ENCODE data around the gene SEMA4B. TPM values are rescaled to one million over a fixed set of nuclear protein-coding genes. Genes with fewer than 3 reads are reported as not detected.

The SEMA4B gene
- total and polyA plus RNA-seq, 9 of the 15 experiments (the other 6 are each of a cell fraction or from before 2014, with no cell fraction given), result 1.3 to 33.6 (median 11.0) TPM

DNA sequence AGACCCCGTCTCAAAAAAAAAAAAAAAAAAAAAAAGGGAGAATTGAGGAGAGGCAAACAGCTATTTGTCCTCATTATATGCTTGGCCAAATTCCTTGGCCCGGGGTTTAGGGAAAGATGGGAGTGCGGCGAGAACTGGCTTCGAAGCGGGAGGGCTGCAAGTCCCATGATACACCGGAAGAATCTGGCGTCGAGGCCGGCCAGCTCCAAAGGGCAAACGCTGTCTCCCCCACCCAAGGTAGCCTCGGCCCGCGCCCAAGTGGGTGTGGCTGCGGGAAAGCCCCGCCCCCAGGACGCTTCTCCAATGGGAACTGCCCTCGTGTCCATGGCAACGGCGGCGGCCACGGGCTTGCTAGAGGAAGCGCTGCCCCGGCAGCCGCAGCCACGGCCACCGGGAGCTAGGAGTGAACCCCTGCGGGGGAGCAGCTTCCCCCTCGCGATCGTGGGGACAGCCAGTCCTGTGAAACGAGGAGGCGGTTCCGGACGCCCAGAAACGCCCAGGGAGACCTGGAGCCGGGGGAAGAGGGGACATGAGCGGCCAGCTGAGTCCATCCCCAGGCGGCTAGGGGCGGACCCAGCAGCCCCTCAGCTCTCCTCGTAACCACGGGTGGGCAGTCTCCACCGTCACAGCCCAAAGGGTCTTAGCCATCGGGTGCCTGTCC is 48.2 kb downstream of the SEMA4B start, which contains the start of gene TTLL13:
TTLL13 (plus strand) TSS at position 354 of the 661 bp plus-strand sequence. CDS start 1,075 bp downstream, outside the sequence.
- H3K79me2 ChIP-seq (ENCODE audit: control insufficient read depth, insufficient read depth, low read length), result no peaks in the 10 kb centered on the region
- H4K20me1 ChIP-seq (replicated peaks; ENCODE audit: control insufficient read depth, insufficient read depth, low read length), result no peaks in the 10 kb centered on the region
- WGBS (ENCODE audit: insufficient coverage, low coverage, missing lambda C conversion rate), result 2% methylated on average over 35 of the region's 44 CpGs
- H3K27ac ChIP-seq (ENCODE audit: extremely low read depth, low read depth, low read length), result peak within 1 kb of the TSS; percentile 8; the same call in 2 of the 3 replicates
- intact Hi-C loops (cut with micrococcal nuclease) (no loop called here), in situ Hi-C loops (cut with MboI) (no loop called here)
- ATAC-seq (peak; percentile 98), DNase-seq (ENCODE audit: extremely low read depth in 1 of 4, low spot score in 3 of 4) (peak; percentile 94 to 97 (median 96)), FAIRE-seq (peak; percentile 82)
- BruUV-seq (replicated peaks), result no TSS peak
- no peaks in the 10 kb centered on the region for H3K36me3 ChIP-seq (ENCODE audit: control insufficient read depth, insufficient read depth, low read length)
- peak within 1 kb of the TSS; percentile 52 to 91; a peak in 3 of 4 replicates for H3K9ac ChIP-seq (ENCODE audit: insufficient read depth in 1 of 2, low read depth in 2 of 2, low read length in 2 of 2)
- peak within 1 kb of the TSS; percentile 80 for H3K4me2 ChIP-seq (ENCODE audit: insufficient read depth, low read length)
- ChIA-PET CTCF (ENCODE audit: low intra/inter-chr PET ratio) (no interaction called here), POLR2A (interaction anchor here (0.7 to 2.8 kb wide), 12 partner anchors 8 to 149 kb away, joined by 3 to 16 read pairs (median 4); partner anchors contain the start of genes CIB1, GDPGP1 and NGRN)
- peak within 1 kb of the TSS; percentile 82 for H2AFZ ChIP-seq (ENCODE audit: low read depth, low read length)
- peaks cover 10 to 18% of the 10 kb centered on the region in 2 experiments; a peak in 4 of 5 replicates for H3K4me1 ChIP-seq (replicated peaks in 1 of 2; ENCODE audit: control insufficient read depth in 2 of 2, insufficient read depth in 2 of 2, low read length in 2 of 2)
- no peaks in the 10 kb centered on the region for H3K9me1 ChIP-seq (ENCODE audit: control insufficient read depth, insufficient read depth, low read length)
- no peaks in the 10 kb centered on the region for H3K9me3 ChIP-seq (replicated peaks; ENCODE audit: control insufficient read depth, insufficient read depth, low read depth, low read length)
- H3K4me3 ChIP-seq, result peak within 1 kb of the TSS; percentile 51
- H3K27me3 ChIP-seq (ENCODE audit: control insufficient read depth in 2 of 2, insufficient read depth in 2 of 2, low read length in 2 of 2), result no peaks in the 10 kb centered on the region
- TF ChIP-seq BRF1 (IDR thresholded peaks at IDR 0.05; ENCODE audit: borderline replicate concordance, extremely low read depth, insufficient read length) (no peak), TSC22D4 (tag; IDR thresholded peaks at IDR 0.05) (no peak), KLF16 (IDR thresholded peaks at IDR 0.05) (no peak), ATF1 (CRISPR knock-in tag; IDR thresholded peaks at IDR 0.05) (no peak), ATF1 (tag; IDR thresholded peaks at IDR 0.05) (peak; percentile 19; the same call in 1 of the 2 replicates), ZNF175 (CRISPR knock-in tag; IDR thresholded peaks at IDR 0.05; ENCODE audit: low read depth) (no peak), CSDE1 (IDR thresholded peaks at IDR 0.05) (peak in 1 of 2 experiments; percentile 72; a peak in 1 of 4 replicates), CBX3 (IDR thresholded peaks at IDR 0.05; ENCODE audit: borderline replicate concordance in 1 of 2, low read length in 2 of 2) (no peak), SMARCE1 (IDR thresholded peaks at IDR 0.05) (peak; percentile 32; the same call in 1 of the 2 replicates), ZNF830 (CRISPR knock-in tag; IDR thresholded peaks at IDR 0.05) (no peak), LCOR (CRISPR knock-in tag; IDR thresholded peaks at IDR 0.05) (no peak), SIN3A (IDR thresholded peaks at IDR 0.05; ENCODE audit: borderline replicate concordance in 2 of 2, control insufficient read depth in 1 of 2, low read depth in 2 of 2, low read length in 2 of 2) (peak in 1 of 2 experiments; percentile 56; a peak in 1 of 4 replicates), NELFE (IDR thresholded peaks at IDR 0.05; ENCODE audit: insufficient read depth, insufficient read length) (no peak), EGR1 (conservative IDR thresholded peaks at IDR 0.05) (0 out of 2 replicates have a peak, but pooled peaks have one; percentile 9), CREBBP (IDR thresholded peaks at IDR 0.05; ENCODE audit: low read depth, low read length) (no peak), SETDB1 (IDR thresholded peaks at IDR 0.05; ENCODE audit: low read length) (no peak), ZNF354B (CRISPR knock-in tag; IDR thresholded peaks at IDR 0.05) (no peak), LEF1 (IDR thresholded peaks at IDR 0.05) (no peak), ZNF253 (CRISPR knock-in tag; conservative IDR thresholded peaks at IDR 0.05) (no peak), RBM22 (IDR thresholded peaks at IDR 0.05; ENCODE audit: low read depth, low read length, poor library complexity, severe bottlenecking) (peak; percentile 86), PHF8 (IDR thresholded peaks at IDR 0.05; ENCODE audit: borderline replicate concordance, low read length) (peak; percentile 59; the same call in 1 of the 2 replicates)
- TF ChIP-seq, protein P1, sequence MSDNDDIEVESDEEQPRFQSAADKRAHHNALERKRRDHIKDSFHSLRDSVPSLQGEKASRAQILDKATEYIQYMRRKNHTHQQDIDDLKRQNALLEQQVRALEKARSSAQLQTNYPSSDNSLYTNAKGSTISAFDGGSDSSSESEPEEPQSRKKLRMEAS (CRISPR knock-in tag; IDR thresholded peaks at IDR 0.05), result peak; percentile 54
- TF ChIP-seq, protein P2, sequence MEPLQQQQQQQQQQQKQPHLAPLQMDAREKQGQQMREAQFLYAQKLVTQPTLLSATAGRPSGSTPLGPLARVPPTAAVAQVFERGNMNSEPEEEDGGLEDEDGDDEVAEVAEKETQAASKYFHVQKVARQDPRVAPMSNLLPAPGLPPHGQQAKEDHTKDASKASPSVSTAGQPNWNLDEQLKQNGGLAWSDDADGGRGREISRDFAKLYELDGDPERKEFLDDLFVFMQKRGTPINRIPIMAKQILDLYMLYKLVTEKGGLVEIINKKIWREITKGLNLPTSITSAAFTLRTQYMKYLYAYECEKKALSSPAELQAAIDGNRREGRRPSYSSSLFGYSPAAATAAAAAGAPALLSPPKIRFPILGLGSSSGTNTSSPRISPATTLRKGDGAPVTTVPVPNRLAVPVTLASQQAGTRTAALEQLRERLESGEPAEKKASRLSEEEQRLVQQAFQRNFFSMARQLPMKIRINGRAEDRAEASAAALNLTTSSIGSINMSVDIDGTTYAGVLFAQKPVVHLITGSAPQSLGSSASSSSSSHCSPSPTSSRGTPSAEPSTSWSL (CRISPR knock-in tag; IDR thresholded peaks at IDR 0.05; ENCODE audit: borderline replicate concordance), result no peak
